H4 (cell line): ENCODE results near the gene NFKBIE. TPM values are rescaled to one million over a fixed set of nuclear protein-coding genes. Genes with fewer than 3 reads are reported as not detected.

ENCODE experiments used
- DNase-seq: peaks from one replicate; pipeline ENCODE4 v3.0.0-alpha.2; 2015; ENCODE audit warnings: low spot score
- total RNA-seq: library from RNA; depleted of rRNA; stranded (reverse); fragments of >200 nt; shearing (Covaris generic); gene quantifications from 2 replicates; pipeline ENCODE4 v1.2.3, GENCODE V29; 2014

Gene NFKBIE
- total RNA-seq, 1 experiment from 2014 or later, result 12.4 TPM

DNA sequence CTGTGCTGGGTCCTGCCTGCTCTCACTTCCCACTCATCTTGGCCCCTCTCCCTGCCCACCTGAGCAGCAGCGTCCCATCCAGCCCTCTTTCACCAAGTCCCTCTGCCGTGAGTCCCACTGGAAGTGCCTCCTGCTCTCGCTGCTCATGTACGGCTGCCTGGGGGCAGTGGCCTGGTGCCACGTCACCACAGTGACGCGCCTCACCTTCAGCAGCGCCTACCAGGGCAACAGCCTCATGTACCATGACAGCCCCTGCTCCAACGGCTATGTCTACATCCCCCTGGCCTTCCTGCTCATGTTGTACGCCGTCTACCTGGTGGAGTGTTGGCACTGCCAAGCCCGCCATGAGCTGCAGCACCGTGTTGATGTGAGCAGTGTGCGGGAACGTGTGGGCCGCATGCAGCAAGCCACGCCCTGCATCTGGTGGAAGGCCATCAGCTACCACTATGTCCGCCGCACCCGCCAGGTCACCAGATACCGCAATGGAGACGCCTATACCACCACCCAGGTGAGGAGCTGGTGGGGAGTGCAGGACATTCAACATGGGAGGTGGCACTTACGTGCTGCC is 7.7 kb upstream of the NFKBIE start:
- no peak for DNase-seq

GRCh38 chr6:44272529-44272928 is 7.2 kb upstream of the NFKBIE start:
- DNase-seq, result no peak

DNA sequence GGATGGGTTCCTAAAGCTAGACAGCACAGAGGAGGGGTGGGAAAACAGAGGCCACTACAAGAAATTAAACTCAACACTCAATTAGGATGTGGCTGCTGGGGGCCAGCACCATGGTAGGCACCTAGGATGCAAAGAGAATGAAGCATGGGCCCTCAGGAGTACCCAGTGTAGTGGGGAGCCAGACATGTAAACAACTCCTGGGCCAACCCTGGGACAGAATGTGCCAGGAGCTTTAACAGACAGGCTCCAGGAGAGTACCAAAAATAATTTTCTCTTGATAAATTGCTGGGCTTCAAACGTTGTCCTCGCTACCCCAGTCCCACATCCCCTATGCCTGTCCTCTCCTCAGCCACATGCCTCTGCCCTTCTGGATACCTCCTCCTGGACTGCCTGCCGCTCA is 6.6 kb upstream of the NFKBIE start:
- DNase-seq, result no peak

DNA sequence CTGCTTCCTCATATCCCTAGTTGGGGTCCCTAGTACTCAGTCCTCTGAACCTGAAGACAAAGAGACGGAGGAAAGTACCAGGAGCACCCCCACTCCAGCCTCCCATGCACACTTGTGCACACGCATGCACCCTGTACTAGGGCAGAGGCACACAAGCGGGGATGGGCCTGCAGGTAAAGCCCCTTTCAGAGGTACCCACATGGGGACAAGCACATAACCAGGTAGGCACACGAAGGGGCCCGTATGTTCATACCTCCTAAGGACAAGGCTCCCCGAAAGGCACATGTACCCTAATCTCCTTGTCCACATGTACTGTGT is 6.0 kb upstream of the NFKBIE start:
- DNase-seq, result no peak

GRCh38 chr6:44270526-44271405 is 5.4 kb upstream of the NFKBIE start:
- no peak for DNase-seq

DNA sequence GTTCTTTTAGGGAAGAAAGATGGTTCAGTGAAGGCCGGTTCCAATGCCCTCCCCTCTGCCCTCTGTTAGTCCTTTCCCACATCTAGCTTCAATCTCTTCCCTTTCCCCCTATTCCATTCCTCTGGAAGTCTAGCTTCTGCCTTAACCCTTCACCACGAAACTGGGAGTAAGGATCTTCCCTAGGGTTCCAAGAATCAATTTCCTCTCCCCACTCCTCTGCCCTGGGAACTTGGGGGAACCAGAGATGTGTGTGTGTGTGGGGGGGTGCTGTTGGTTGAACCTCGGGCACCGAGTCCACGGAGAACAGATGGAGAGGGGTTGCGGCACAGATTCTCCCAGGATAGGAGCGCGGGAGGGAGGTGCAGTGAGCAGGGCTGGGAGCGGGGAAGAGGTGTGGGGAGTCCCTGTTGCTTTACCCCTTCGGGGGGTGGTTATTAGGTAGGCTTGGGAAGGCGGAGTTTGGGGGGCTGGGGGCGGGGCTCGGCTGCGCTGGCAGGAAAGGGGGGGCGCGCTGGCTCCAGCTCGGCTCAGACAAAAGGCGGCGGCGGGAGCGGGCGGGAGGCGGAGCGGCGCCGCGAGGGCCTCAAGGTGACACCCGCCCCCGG is 4.7 kb upstream of the NFKBIE start, which contains the start of gene TMEM151B:
Gene TMEM151B (plus strand): TSS at position 530 of the 605 bp plus-strand sequence. CDS start 293 bp downstream, outside the sequence.
- DNase-seq, result no peak

GRCh38 chr6:44269178-44269920 is 4.0 kb upstream of the NFKBIE start:
- no peak for DNase-seq

DNA sequence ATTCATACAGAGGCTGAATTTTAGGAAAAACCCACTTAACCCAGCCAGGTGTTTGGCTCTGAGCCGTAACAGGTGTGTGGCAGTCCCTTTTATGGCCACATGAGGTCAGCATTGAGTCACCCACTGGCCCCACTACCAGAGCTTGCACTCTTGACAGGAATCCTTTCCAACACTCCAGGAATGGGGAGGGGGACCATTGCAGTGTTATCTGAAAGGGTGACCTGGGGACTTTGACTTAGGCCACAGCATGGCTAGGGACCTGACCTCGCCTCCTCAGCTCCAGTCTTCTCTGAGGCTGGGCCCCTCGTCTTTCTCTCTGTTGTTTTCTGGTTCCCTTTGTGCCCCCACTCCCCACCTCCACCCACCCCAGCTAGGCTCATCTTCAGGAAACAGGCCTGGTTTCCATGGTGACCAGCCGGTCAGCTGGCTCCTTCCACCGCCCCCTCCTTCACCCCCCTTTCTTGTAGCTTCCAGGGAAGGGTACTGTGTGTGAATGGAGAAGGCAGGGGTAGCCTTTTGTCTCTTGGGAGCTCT is 2.8 kb upstream of the NFKBIE start:
- DNase-seq, result peak; percentile 61

GRCh38 chr6:44267252-44267651 is 1.9 kb upstream of the NFKBIE start:
- DNase-seq, result no peak

GRCh38 chr6:44266347-44266746 is 996 bp upstream of the NFKBIE start:
- no peak for DNase-seq

- no peak for DNase-seq
These were observed 427 bp upstream of the NFKBIE start for GRCh38 chr6:44265722-44266233.

GRCh38 chr6:44264154-44265006 is 971 bp downstream of the NFKBIE start:
- DNase-seq, result no peak

GRCh38 chr6:44263354-44264100 is 1.8 kb downstream of the NFKBIE start:
- DNase-seq, result no peak

- no peak for DNase-seq
These were observed 2.6 kb downstream of the NFKBIE start for GRCh38 chr6:44262467-44263353.

DNA sequence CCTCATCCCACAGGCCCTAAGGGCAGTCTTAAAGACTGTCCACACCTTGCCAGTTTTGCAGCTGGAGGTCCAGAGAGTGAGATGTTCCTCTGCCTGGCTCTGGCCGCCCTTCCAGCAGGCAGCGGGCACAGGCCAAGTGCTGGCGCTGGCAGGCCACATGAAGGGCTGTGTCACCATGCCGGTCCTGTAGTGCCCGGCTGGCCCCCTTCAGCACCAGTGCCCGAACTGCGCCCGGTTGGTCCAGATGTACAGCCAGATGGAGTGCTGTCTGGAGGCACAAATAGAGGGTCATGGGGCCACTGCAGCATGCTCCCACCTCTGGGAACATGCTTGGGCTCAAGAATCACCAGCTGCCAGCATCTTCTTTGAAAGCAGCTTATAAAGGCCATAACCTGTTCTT is 3.8 kb downstream of the NFKBIE start:
- no peak for DNase-seq

DNA sequence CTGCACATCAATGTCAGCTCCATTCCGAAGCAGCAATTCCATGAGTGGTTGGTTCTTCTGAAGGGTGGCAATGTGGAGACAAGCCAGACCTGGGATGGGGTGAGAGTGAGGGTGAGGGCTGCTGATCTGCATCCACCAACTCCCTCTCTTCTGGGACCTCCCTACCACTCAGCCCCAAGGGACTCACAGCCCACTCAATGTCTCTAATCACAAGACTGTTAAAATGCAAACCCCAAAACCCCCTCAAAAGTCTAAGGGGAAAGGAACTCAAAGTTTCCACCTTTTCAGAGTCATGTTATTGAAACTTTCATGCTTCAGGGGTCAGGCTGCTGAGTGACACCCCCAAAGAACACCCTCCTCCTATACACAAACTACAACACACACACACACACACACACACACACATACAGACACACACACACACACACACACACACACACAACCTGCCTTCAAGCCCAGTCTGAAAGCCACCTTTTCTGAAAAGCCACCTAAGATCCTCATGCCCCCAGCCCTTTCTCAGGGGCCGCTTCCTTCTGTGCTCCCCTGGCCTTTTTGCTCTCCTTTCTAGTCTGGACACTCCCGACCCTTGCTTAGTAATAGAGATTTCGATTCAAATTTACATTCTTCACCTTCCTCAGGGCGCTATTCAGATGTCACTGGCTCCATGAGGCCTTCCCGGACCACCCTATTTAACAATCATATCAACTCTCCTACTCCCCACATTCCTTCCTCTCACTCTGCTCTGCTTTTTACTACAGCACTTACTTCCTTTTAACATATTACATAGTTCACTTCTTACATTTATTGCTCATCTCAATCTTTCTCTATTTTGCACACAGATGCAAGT is 4.7 kb downstream of the NFKBIE start:
- DNase-seq, result no peak

- DNase-seq, result no peak
These were observed 5.3 kb downstream of the NFKBIE start for GRCh38 chr6:44260011-44260410.

- DNase-seq, result no peak
These were observed 6.4 kb downstream of the NFKBIE start for GRCh38 chr6:44258921-44259320.
